Endodermal cell (in vitro differentiated cells): ENCODE results near the gene ZNF785. TPM values are rescaled to one million over a fixed set of nuclear protein-coding genes. Genes with fewer than 3 reads are reported as not detected.

Experiments used
- DNase-seq: peaks from one replicate; pipeline ENCODE4 v3.0.0-alpha.2; 2017
- H3K27ac ChIP-seq: 2 replicates; pipeline ENCODE4 v1.5.1; 2013; ENCODE audit warnings: mild to moderate bottlenecking, low read depth, low read length, moderate library complexity
- H3K27me3 ChIP-seq: 2 replicates; pipeline ENCODE4 v1.6.1; 2013; ENCODE audit warnings: mild to moderate bottlenecking, low read length, moderate library complexity; ENCODE audit not compliant: insufficient read depth, control insufficient read depth, poor library complexity, severe bottlenecking
- H3K36me3 ChIP-seq: 2 replicates; pipeline ENCODE4 v1.7.0; 2013; ENCODE audit warnings: mild to moderate bottlenecking, low read length, moderate library complexity; ENCODE audit not compliant: control insufficient read depth, insufficient read depth
- H3K4me1 ChIP-seq: one replicate; pipeline ENCODE4 v1.7.0; 2013; ENCODE audit warnings: low read length; ENCODE audit not compliant: control insufficient read depth, insufficient read depth
- H3K4me3 ChIP-seq: 2 replicates; pipeline ENCODE4 v1.5.1; 2013; ENCODE audit warnings: mild to moderate bottlenecking, low read length, moderate library complexity
- H3K9ac ChIP-seq: 2 replicates; pipeline ENCODE4 v1.6.1; 2013; ENCODE audit warnings: mild to moderate bottlenecking, low read length, moderate library complexity; ENCODE audit not compliant: poor library complexity, severe bottlenecking; ENCODE audit errors: extremely low read depth
- H3K9me3 ChIP-seq: 2 replicates; pipeline ENCODE4 v1.6.1; 2013; ENCODE audit warnings: mild to moderate bottlenecking, low read length, moderate library complexity; ENCODE audit not compliant: control insufficient read depth
- H3K27ac Mint-ChIP-seq: 2 replicates; pipeline ENCODE4 v1.8.0; 2020; ENCODE audit warnings: mixed read lengths
- H3K27me3 Mint-ChIP-seq: 2 replicates; pipeline ENCODE4 v1.8.0; 2021; ENCODE audit warnings: mild to moderate bottlenecking, mixed read lengths; ENCODE audit not compliant: insufficient read depth
- H3K36me3 Mint-ChIP-seq: 2 replicates; pipeline ENCODE4 v1.8.0; 2020; ENCODE audit warnings: low read depth, mixed read lengths
- H3K4me1 Mint-ChIP-seq: 2 replicates; pipeline ENCODE4 v1.8.0; 2020; ENCODE audit warnings: mixed read lengths
- H3K4me3 Mint-ChIP-seq: 2 replicates; pipeline ENCODE4 v1.8.0; 2020; ENCODE audit warnings: mild to moderate bottlenecking, moderate library complexity, mixed read lengths
- H3K9me3 Mint-ChIP-seq: 2 replicates; pipeline ENCODE4 v1.8.0; 2020; ENCODE audit warnings: mild to moderate bottlenecking, mixed read lengths
- WGBS, 2 experiments: methylation state at CpG; one replicate each; pipeline versions ENCODE4 v1.1.5 to v1.1.7; 2013; ENCODE audit warnings: missing lambda C conversion rate in 2 of 2, mixed read lengths in 1 of 2; ENCODE audit not compliant: insufficient coverage in 1 of 2, insufficient read length in 1 of 2; 5-methylcytosine and 5-hydroxymethylcytosine counted together
- total RNA-seq, 2 donors: library from RNA; stranded (reverse); fragmentation: NEBNext Ultra II Directional in 1 of 2; extraction: Animal tissue kit (Norgen Biotek cat#: 25700) in 1 of 2; gene quantifications; 2 replicates in 1 of 2; 3 replicates in 1 of 2; pipeline ENCODE4 v1.2.1, GENCODE V29; 2021
- TF ChIP-seq, protein P1 (sequence below): fragments of 200-600 bp; sonication (generic); conservative IDR thresholded peaks from 2 replicates; pipeline ENCODE4 v1.5.0; 2021; ENCODE audit warnings: antibody characterized with exemption, mild to moderate bottlenecking

Gene ZNF785
- total RNA-seq, 2 donors from 2014 or later = 22.5 to 24.0 TPM

DNA sequence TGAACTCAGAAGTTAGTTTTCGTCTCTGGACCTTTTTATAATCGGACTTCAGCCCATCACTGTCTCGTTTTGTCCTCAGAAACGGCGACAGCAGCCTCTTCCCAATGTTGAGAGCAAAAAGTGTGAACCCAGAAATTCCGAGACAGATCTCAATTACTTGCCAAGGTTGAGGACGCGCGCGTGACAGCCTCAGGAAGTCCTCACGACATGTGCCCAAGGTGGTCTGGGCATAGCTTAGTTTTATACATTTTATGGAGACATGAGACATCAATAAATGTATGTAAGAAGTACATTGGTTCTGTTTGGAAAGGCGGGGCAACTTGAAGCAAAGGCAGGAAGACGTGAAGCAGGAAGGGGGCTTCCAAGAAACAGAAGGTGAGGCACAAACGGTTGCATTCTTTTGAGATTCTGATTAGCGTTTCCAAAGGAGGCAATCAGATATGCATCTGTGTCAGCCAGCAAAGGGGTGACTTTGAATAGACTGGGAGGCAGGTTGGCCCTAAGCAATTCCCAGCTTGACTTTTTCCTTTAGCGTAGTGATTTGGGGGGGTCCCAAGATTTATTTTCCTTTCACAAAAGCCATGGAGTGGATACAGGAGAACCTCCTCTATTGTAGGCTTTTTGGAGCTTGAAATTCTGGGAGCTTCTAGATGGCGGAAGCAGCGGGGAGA, 50.3 kb downstream of the ZNF785 start:
- H3K27ac Mint-ChIP-seq = peak overlapping the region; percentile 96
- peak; percentile 61 for DNase-seq

DNA sequence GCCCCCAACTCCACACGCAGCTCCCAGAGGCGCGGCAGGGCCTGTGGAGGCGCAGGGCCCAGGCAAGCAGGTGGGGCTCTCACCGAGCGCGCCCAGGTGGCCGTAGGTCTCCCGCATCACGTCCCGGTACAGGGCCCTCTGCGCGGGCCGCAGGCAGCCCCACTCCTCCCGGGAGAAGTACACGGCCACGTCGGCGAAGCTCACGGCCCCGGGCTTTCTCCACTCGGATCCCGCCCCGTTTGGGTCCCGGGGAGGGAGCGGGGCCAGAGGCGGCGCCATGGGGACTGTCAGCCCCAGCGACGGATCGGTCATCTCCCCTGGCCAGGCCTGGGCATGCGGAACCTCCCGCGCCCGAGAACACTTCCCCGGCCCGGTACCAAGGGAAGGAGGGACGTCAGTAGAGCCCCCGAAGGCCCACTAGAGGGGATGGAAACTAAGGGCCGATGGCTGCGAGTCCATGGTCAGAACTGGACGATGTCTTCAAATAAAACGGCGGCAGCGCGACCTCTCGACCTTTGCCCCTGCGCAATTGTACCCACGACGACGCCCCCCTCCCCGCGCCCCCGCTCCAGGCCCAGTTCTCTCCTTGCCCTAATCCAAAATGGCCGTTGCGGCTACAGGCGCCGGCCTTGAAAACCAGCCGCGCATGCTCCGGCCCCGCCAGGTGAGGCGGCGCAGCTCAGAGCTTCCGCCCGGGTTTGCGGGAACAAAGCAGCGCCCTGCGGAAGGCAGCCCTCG, 51.0 kb downstream of the ZNF785 start, which contains the start of gene ZNF747:
Gene ZNF747 (minus strand): TSS at position 491 of the 738 bp plus-strand sequence. CDS start 179 bp downstream, at position 312.
- Histone ChIP-seq H3K4me3 (peak within 1 kb of the TSS; percentile 88), H3K4me1 (peaks cover 9% of the 10 kb centered on the region), H3K27me3 (no peaks in the 10 kb centered on the region), H3K9ac (peak within 1 kb of the TSS; percentile 86), H3K27ac (peak within 1 kb of the TSS; percentile 90), H3K9me3 (no peaks in the 10 kb centered on the region), H3K36me3 (peaks cover 20% of the 10 kb centered on the region)
- H3K27me3 Mint-ChIP-seq = no peaks in the 10 kb centered on the region
- TF ChIP-seq, protein P1, sequence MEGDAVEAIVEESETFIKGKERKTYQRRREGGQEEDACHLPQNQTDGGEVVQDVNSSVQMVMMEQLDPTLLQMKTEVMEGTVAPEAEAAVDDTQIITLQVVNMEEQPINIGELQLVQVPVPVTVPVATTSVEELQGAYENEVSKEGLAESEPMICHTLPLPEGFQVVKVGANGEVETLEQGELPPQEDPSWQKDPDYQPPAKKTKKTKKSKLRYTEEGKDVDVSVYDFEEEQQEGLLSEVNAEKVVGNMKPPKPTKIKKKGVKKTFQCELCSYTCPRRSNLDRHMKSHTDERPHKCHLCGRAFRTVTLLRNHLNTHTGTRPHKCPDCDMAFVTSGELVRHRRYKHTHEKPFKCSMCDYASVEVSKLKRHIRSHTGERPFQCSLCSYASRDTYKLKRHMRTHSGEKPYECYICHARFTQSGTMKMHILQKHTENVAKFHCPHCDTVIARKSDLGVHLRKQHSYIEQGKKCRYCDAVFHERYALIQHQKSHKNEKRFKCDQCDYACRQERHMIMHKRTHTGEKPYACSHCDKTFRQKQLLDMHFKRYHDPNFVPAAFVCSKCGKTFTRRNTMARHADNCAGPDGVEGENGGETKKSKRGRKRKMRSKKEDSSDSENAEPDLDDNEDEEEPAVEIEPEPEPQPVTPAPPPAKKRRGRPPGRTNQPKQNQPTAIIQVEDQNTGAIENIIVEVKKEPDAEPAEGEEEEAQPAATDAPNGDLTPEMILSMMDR = peak; percentile 20
- H3K4me1 Mint-ChIP-seq = peaks cover 29% of the 10 kb centered on the region
- no peaks in the 10 kb centered on the region for H3K9me3 Mint-ChIP-seq
- peak within 1 kb of the TSS; percentile 73 for H3K4me3 Mint-ChIP-seq
- DNase-seq = peak; percentile 96
- WGBS, 2 experiments = 0 to 3% methylated on average over 26 to 70 of the region's 70 CpGs
- peak within 1 kb of the TSS; percentile 96 for H3K27ac Mint-ChIP-seq
- H3K36me3 Mint-ChIP-seq = peaks cover 34% of the 10 kb centered on the region

More for the DNA sequence above, 50.3 kb downstream of the ZNF785 start:
- Mint-ChIP-seq H3K4me1 (peaks cover 36% of the 10 kb centered on the region), H3K36me3 (peaks cover 34% of the 10 kb centered on the region), H3K27me3 (no peaks in the 10 kb centered on the region), H3K9me3 (no peaks in the 10 kb centered on the region), H3K4me3 (peak overlapping the region; percentile 73)
- TF ChIP-seq, protein P1 = no peak
- 12 to 15% methylated on average over 16 to 18 of the region's 18 CpGs for WGBS, 2 experiments
- Histone ChIP-seq H3K9ac (peak overlapping the region; percentile 86), H3K4me3 (peak overlapping the region; percentile 88), H3K9me3 (no peaks in the 10 kb centered on the region), H3K27ac (peak overlapping the region; percentile 90), H3K4me1 (peaks cover 9% of the 10 kb centered on the region), H3K27me3 (no peaks in the 10 kb centered on the region), H3K36me3 (peaks cover 20% of the 10 kb centered on the region)

DNA sequence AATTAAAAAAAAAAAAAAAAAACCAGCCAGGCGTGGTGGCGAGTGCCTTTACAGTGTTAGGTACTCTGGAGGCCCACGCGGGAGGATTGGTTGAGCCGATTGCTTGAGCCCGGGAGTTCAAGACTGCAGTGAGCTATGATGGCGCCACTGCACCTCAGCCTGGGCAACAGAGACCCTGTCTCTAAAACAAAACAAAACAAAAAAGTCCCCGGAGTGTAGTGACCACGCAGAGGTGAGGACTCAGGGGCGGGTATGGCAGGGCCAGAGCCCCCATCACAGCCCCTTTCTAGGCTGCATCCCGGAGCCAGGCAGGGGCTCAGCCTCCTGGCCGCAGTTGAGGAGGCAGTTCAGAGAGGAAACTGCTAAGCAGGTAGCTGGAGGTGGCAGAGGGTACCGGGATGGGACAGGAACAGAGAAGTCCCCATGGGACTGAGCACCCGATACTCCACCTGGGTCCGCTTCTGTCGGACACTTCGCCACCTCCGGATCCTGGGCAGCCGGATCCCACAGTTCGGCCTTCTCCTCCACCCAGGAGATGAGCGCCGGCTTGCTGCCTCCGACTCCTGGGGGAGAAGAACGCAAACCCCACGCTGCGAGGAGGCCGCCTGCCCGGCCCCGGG, 51.6 kb downstream of the ZNF785 start:
- H3K4me3 ChIP-seq = peak overlapping the region; percentile 88
- H3K27me3 ChIP-seq = no peaks in the 10 kb centered on the region
- WGBS, 2 experiments = 38 to 45% methylated on average over 8 to 29 of the region's 29 CpGs
- Mint-ChIP-seq H3K27ac (peak overlapping the region; percentile 78), H3K36me3 (peaks cover 34% of the 10 kb centered on the region), H3K4me3 (peak overlapping the region; percentile 73), H3K4me1 (peaks cover 28% of the 10 kb centered on the region), H3K9me3 (no peaks in the 10 kb centered on the region), H3K27me3 (no peaks in the 10 kb centered on the region)
- peaks cover 9% of the 10 kb centered on the region for H3K4me1 ChIP-seq
- no peak overlapping the region for H3K27ac ChIP-seq
- H3K36me3 ChIP-seq = peaks cover 20% of the 10 kb centered on the region
- H3K9me3 ChIP-seq = no peaks in the 10 kb centered on the region
- DNase-seq = peak; percentile 58
- TF ChIP-seq, protein P1 = no peak
- H3K9ac ChIP-seq = no peak overlapping the region
